ENCODE data around the gene SPTBN4. TPM values are rescaled to one million over a fixed set of nuclear protein-coding genes. Genes with fewer than 3 reads are reported as not detected.

The SPTBN4 gene
- total RNA-seq, 2 donors from 2014 or later = 0.79 to 2.0 TPM

GRCh38 chr19:40457048-40457447, 9.8 kb upstream of the SPTBN4 start:
- no peaks in the 10 kb centered on the region for H3K27me3 Mint-ChIP-seq (ENCODE audit: insufficient read depth)
- WGBS, 2 experiments (ENCODE audit: insufficient coverage in 1 of 2, insufficient read length in 1 of 2) = 83 to 93% methylated on average over 2 to 5 of the region's 5 CpGs
- DNase-seq = no peak
- no peaks in the 10 kb centered on the region for H3K27me3 ChIP-seq (ENCODE audit: control insufficient read depth, insufficient read depth, low read length, poor library complexity, severe bottlenecking)
- no peaks in the 10 kb centered on the region for H3K9me3 Mint-ChIP-seq
- no peak overlapping the region for H3K4me3 ChIP-seq (ENCODE audit: low read length)
- H3K27ac Mint-ChIP-seq = no peak overlapping the region
- H3K4me1 ChIP-seq (ENCODE audit: control insufficient read depth, insufficient read depth, low read length) = no peaks in the 10 kb centered on the region
- H3K36me3 Mint-ChIP-seq (ENCODE audit: low read depth) = peaks cover 8% of the 10 kb centered on the region
- TF ChIP-seq, protein P1, sequence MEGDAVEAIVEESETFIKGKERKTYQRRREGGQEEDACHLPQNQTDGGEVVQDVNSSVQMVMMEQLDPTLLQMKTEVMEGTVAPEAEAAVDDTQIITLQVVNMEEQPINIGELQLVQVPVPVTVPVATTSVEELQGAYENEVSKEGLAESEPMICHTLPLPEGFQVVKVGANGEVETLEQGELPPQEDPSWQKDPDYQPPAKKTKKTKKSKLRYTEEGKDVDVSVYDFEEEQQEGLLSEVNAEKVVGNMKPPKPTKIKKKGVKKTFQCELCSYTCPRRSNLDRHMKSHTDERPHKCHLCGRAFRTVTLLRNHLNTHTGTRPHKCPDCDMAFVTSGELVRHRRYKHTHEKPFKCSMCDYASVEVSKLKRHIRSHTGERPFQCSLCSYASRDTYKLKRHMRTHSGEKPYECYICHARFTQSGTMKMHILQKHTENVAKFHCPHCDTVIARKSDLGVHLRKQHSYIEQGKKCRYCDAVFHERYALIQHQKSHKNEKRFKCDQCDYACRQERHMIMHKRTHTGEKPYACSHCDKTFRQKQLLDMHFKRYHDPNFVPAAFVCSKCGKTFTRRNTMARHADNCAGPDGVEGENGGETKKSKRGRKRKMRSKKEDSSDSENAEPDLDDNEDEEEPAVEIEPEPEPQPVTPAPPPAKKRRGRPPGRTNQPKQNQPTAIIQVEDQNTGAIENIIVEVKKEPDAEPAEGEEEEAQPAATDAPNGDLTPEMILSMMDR (conservative IDR thresholded peaks at IDR 0.05) = no peak
- no peak overlapping the region for H3K4me3 Mint-ChIP-seq
- H3K9me3 ChIP-seq (ENCODE audit: control insufficient read depth, low read length) = no peaks in the 10 kb centered on the region
- no peak overlapping the region for H3K9ac ChIP-seq (ENCODE audit: extremely low read depth, low read length, poor library complexity, severe bottlenecking)
- H3K36me3 ChIP-seq (ENCODE audit: control insufficient read depth, insufficient read depth, low read length) = no peaks in the 10 kb centered on the region
- no peaks in the 10 kb centered on the region for H3K4me1 Mint-ChIP-seq
- no peak overlapping the region for H3K27ac ChIP-seq (ENCODE audit: low read depth, low read length)

- Histone ChIP-seq H3K9me3 (ENCODE audit: control insufficient read depth, low read length) (no peaks in the 10 kb centered on the region), H3K36me3 (ENCODE audit: control insufficient read depth, insufficient read depth, low read length) (no peaks in the 10 kb centered on the region), H3K4me3 (ENCODE audit: low read length) (no peak overlapping the region), H3K27ac (ENCODE audit: low read depth, low read length) (no peak overlapping the region), H3K4me1 (ENCODE audit: control insufficient read depth, insufficient read depth, low read length) (no peaks in the 10 kb centered on the region), H3K9ac (ENCODE audit: extremely low read depth, low read length, poor library complexity, severe bottlenecking) (no peak overlapping the region), H3K27me3 (ENCODE audit: control insufficient read depth, insufficient read depth, low read length, poor library complexity, severe bottlenecking) (no peaks in the 10 kb centered on the region)
- H3K27me3 Mint-ChIP-seq (ENCODE audit: insufficient read depth) = no peaks in the 10 kb centered on the region
- TF ChIP-seq, protein P1 (conservative IDR thresholded peaks at IDR 0.05) = no peak
- WGBS, 2 experiments (ENCODE audit: insufficient coverage in 1 of 2, insufficient read length in 1 of 2) = 89 to 100% methylated on average over 1 to 27 of the region's 27 CpGs
- no peak overlapping the region for H3K4me3 Mint-ChIP-seq
- no peaks in the 10 kb centered on the region for H3K4me1 Mint-ChIP-seq
- no peaks in the 10 kb centered on the region for H3K9me3 Mint-ChIP-seq
- H3K27ac Mint-ChIP-seq = peak overlapping the region; percentile 39
- no peak for DNase-seq
- peaks cover 8% of the 10 kb centered on the region for H3K36me3 Mint-ChIP-seq (ENCODE audit: low read depth)
Observed at GRCh38 chr19:40457953-40458596, 8.7 kb upstream of the SPTBN4 start.

DNA sequence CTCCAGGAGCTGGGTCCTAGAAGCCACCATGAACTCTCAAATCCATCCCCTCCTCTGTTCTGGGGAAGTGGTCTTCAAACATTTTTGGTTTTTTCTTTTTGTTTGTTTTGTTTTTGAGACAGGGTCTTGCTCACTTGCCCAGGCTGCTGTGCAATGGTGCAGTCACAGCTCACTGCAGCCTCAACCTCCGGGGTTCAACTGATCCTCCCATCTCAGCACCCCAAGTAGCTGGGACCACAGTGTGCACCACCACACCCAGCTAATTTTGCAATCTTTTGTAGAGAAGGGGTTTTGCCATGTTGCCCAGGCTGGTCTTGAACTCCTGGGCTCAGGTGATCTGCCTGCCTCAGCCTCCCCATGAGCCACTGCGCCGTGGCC, 8.2 kb upstream of the SPTBN4 start:
- H3K36me3 Mint-ChIP-seq (ENCODE audit: low read depth) = peaks cover 8% of the 10 kb centered on the region
- no peaks in the 10 kb centered on the region for H3K9me3 Mint-ChIP-seq

More for the DNA sequence above, 8.2 kb upstream of the SPTBN4 start:
- Histone ChIP-seq H3K27ac (ENCODE audit: low read depth, low read length) (no peak overlapping the region), H3K9ac (ENCODE audit: extremely low read depth, low read length, poor library complexity, severe bottlenecking) (no peak overlapping the region), H3K4me3 (ENCODE audit: low read length) (no peak overlapping the region), H3K9me3 (ENCODE audit: control insufficient read depth, low read length) (no peaks in the 10 kb centered on the region), H3K27me3 (ENCODE audit: control insufficient read depth, insufficient read depth, low read length, poor library complexity, severe bottlenecking) (no peaks in the 10 kb centered on the region), H3K4me1 (ENCODE audit: control insufficient read depth, insufficient read depth, low read length) (no peaks in the 10 kb centered on the region), H3K36me3 (ENCODE audit: control insufficient read depth, insufficient read depth, low read length) (no peaks in the 10 kb centered on the region)
- Mint-ChIP-seq H3K27ac (no peak overlapping the region), H3K4me1 (no peaks in the 10 kb centered on the region), H3K4me3 (no peak overlapping the region), H3K27me3 (ENCODE audit: insufficient read depth) (no peaks in the 10 kb centered on the region)
- TF ChIP-seq, protein P1 (conservative IDR thresholded peaks at IDR 0.05) = no peak
- 94 to 95% methylated on average over 3 of the region's 3 CpGs for WGBS, 2 experiments (ENCODE audit: insufficient coverage in 1 of 2, insufficient read length in 1 of 2)
- DNase-seq = no peak

Measured in endodermal cell (in vitro differentiated cells).